AG20443 (cell line): ENCODE measurements around the gene PMEPA1.

Source experiments
- DNase-seq: peaks from one replicate; pipeline ENCODE4 v3.0.0; 2012; ENCODE audit warnings: low spot score, mixed read lengths

Gene PMEPA1

DNA sequence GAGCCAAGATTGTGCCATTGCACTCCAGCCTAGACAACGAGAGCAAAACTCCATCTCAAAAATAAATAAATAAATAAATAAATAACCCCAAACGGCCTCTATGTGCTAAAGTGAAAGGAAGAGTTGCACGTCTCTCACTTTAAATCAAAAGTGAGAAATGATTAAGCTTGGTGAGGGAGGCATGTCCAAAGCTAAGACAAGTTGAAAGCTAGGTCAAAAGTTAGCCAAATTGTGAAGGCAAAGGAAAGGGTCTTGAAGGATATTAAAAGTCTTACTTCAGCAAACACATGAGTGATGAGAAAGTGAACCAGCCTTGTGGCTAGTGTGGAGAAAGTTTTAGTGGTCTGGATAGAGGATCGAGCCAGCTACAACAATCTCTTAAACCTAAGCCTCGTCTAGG is 103.9 kb downstream of the PMEPA1 start:
- no peak for DNase-seq

DNA sequence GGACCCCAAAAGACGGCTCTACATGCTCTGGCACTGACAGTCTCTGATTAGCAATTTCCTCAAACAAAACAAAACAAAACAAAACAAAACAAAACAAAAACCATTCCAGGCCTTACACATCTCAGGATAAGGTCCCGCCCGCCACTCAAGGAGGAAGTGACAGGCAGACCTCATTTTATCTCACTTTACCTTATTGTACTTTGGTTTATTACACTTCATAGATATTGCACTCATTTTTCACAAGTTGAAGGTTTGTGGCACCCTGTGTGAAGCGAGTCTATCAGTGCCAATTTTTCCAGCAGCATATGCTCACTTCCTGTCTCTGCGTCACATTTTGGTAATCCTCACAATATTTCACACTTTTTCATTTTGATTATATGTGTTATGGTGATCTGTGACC is 104.8 kb downstream of the PMEPA1 start:
- DNase-seq: no peak

DNA sequence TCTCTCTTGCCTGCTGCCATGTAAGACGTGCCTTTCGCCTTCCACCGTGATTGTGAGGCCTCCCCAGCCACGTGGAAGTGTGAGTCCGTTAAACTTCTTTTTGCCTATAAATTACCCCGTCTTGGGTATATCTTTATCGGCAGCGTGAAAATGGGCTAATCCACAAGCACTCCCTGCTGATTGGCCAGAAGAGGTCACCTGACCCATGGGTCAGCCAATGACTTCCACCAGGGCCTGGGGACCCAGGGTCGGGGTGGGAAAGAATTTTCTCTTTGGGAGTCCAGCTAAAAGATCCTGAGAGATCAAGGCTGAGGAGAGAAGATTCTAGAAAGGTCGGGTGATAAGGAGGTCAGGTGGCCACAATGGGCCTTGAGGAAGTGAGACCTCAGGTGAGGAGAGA is 106.7 kb downstream of the PMEPA1 start:
- no peak for DNase-seq

DNA sequence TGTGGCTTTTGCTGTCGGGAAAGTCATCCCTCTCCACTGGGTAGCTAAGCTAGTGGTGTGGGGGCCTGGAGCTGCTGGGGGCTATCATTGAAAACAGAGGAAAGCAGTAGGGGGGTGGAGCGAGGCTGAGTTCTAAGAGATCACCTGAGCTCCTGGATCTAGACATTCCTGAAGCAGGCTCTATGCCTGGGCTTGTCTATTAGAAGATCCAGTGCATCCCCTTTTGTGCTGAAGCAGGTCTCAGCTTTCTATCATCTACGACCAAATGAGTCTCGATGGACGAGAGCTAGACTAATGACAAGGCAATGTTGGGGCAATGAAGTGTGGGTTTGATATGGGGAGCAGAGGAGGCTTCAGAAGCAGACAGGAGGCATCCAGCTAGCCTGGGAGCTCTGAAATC is 108.1 kb downstream of the PMEPA1 start:
- DNase-seq: no peak

DNA sequence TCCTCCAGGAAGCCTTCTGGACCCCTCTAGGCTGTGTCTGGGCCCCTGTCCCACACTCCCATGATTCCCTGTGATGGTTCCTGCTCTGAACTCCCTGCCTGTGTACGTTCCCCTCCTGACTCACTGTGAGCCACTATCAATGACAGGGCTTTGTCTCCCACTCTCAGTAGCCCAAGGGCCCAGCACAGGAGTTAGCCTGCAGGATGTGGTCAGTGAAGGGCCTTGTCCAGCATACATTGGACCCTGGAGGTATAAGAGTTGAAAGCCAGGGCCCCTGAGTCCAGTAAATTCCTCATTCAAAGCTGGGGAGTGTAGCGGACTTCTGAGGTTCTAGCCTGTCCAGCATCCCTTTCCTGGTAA is 108.6 kb downstream of the PMEPA1 start:
- DNase-seq: no peak

DNA sequence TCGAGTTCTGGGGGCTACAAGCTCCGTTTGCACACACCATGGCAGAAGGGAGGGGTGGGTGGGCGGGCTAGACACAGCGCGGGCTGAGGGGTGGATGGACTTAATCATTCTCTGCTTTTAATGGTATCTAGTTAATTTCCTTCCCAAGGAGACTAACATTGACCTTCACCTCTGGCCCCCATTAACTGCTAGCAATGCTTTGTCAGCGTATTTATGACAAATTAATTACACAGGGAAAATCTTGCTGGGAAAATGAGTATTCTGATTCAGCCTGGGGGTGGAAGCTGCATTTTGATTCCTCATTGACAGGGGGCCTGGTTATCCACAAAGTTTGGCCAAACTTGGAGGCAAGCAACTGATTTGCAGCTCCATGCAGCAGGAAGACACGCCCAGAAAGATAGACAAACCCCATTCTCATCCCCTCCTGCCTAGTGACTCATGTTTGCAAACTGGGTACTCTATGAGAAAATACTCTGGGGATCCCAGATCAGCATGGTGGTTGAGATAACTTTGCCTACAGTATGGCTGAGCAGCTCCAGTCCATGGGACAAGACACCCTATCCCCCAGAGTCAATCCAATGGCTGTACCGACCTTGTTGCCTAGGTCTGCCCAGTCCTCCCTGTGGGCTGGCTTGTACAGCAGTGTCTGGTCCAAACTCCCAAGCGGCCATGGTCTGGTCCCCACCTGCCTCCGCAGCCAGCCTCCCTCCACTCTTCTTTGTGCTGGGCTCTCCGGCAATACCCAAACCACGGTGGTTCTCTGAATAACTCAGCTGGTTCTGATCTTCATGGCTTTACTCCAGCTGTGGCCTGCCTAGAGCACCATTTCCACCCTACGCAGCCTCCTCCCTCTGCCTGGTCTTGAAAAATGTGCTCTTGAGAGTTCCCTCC is 109.2 kb downstream of the PMEPA1 start:
- peak; percentile 44 for DNase-seq

DNA sequence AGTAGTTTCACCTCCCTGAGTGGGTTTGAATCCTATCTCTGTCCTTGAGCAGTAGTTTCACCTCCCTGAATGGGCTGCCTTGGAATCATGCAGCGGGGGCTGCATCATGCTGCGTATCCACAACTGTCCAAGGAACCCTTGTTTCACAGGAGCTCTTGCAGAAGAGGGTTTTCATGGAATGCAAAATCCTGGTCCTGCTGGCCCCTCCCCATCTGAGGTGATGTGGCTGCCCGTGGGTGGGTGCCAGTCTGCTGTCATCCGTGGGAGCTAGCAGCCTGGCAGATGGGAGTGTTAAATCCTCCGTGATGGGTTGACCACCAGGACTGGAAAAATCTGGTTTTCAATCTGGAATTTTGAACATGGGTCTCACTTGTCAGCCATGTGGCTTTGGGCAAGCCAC is 111.3 kb downstream of the PMEPA1 start:
- no peak for DNase-seq
